ENCODE data around the gene ATG10. TPM values are rescaled to one million over a fixed set of nuclear protein-coding genes. Genes with fewer than 3 reads are reported as not detected.
A peak's percentile ranks its signal among the peaks of the same experiment; 100 is the strongest.

The ATG10 gene
- total and polyA plus RNA-seq, 2 donors (not counting 1 experiment from before 2014, with no cell fraction given): 1.6 to 11.6 TPM

DNA sequence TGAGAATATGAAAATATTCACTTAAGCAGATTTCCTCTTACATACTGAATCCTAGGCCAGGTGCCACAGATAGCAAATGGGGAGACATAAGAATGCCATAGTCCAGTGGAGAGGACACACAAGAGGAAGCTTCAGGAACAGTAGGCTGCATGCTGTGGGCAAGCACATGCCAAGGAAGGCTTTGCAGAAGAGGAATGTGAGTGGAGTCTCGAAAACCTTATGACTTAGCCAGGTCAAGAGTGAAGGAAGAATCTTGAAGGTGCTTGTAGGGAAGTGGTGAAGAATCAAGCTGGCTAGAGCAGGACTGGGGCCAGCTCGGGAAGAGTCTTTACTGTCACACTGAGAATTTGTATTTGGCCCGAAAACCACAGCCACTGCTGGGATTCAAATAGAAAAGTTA, 285.9 kb downstream of the ATG10 start:
- Histone ChIP-seq H3K4me3 (ENCODE audit: control extremely low read depth in 1 of 5, extremely low read depth in 1 of 5, insufficient read depth in 1 of 5, low read depth in 2 of 5, low read length in 4 of 5) (no peak overlapping the region), H3K9me3 (ENCODE audit: control extremely low read depth in 1 of 3, control insufficient read depth in 2 of 3, insufficient read depth in 1 of 3, low read length in 2 of 3) (no peaks in the 10 kb centered on the region), H3K36me3 (replicated peaks in 1 of 2; ENCODE audit: control extremely low read depth in 1 of 2, control insufficient read depth in 1 of 2, extremely low read depth in 1 of 2, insufficient read depth in 2 of 2, low read length in 1 of 2) (no peaks in the 10 kb centered on the region), H3K9ac (ENCODE audit: low read length) (no peak overlapping the region), H4K20me1 (ENCODE audit: control insufficient read depth, insufficient read depth, low read length, poor library complexity, severe bottlenecking) (no peaks in the 10 kb centered on the region), H3K27ac (ENCODE audit: low read length in 2 of 2) (no peak overlapping the region), H3K79me2 (ENCODE audit: control insufficient read depth, insufficient read depth, low read length) (no peaks in the 10 kb centered on the region), H3K4me1 (ENCODE audit: control insufficient read depth in 2 of 2, insufficient read depth in 2 of 2, low read length in 2 of 2) (no peaks in the 10 kb centered on the region), H2AFZ (ENCODE audit: insufficient read depth, low read depth, low read length, poor library complexity, severe bottlenecking) (no peak overlapping the region), H3K4me2 (replicated peaks; ENCODE audit: low read depth, low read length, poor library complexity, severe bottlenecking) (no peak overlapping the region), H3K27me3 (replicated peaks in 1 of 4; ENCODE audit: control extremely low read depth in 1 of 4, control insufficient read depth in 3 of 4, insufficient read depth in 4 of 4, low read length in 3 of 4) (no peaks in the 10 kb centered on the region)
- TF ChIP-seq, protein P1, sequence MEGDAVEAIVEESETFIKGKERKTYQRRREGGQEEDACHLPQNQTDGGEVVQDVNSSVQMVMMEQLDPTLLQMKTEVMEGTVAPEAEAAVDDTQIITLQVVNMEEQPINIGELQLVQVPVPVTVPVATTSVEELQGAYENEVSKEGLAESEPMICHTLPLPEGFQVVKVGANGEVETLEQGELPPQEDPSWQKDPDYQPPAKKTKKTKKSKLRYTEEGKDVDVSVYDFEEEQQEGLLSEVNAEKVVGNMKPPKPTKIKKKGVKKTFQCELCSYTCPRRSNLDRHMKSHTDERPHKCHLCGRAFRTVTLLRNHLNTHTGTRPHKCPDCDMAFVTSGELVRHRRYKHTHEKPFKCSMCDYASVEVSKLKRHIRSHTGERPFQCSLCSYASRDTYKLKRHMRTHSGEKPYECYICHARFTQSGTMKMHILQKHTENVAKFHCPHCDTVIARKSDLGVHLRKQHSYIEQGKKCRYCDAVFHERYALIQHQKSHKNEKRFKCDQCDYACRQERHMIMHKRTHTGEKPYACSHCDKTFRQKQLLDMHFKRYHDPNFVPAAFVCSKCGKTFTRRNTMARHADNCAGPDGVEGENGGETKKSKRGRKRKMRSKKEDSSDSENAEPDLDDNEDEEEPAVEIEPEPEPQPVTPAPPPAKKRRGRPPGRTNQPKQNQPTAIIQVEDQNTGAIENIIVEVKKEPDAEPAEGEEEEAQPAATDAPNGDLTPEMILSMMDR (IDR thresholded peaks at IDR 0.05): no peak
- Mint-ChIP-seq H3K27ac (no peak overlapping the region), H3K4me1 (no peaks in the 10 kb centered on the region), H3K27me3 (no peaks in the 10 kb centered on the region), H3K9me3 (ENCODE audit: insufficient read depth) (no peaks in the 10 kb centered on the region), H3K4me3 (no peak overlapping the region)
- ChIA-PET CTCF (interaction anchor here (1.2 to 1.7 kb wide), 2 partner anchors 33 to 833 kb away, joined by 3 read pairs; no protein-coding TSS in a partner anchor), POLR2A (interaction anchor here (0.6 kb wide), 1 partner anchor 1043 kb away, joined by 4 read pairs; no protein-coding TSS in a partner anchor)
- DNase-seq: no peak
- intact Hi-C loops (cut with micrococcal nuclease): no loop called here
- no peak for ATAC-seq (ENCODE audit: low read depth)
- 100% methylated on average over 3 of the region's 3 CpGs for WGBS (ENCODE audit: insufficient coverage)

DNA sequence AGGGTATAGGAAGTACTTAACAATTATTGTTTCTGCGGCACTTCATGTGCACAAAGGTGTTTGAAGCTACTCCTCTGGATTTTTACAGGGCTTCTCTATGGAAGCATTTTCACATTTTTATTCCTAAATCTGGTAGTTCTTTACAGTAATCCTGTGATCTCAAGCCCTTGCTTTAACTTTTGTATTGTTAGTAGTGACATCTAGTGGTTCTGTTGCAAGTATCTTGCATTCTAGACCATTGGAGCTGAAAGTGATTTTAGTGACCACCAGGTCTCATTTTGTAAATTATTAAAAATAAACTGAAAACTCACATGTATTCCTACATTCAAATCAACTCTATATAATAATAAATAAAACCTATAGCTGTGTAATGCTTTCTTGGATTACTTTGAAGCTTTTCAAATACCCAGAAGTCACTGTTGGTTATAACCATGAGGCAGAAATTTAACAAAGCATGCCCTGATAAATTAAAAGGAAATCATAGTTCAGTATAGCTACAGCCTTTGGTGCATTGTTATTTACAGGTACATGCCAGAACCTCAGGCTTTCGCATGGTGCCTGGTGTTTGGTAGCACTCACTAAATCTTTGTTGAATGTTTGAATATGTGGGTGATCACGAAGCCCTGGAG, 287.5 kb downstream of the ATG10 start:
- H3K9me3 Mint-ChIP-seq (ENCODE audit: insufficient read depth): no peaks in the 10 kb centered on the region
- Histone ChIP-seq H3K9me3 (ENCODE audit: control extremely low read depth in 1 of 3, control insufficient read depth in 2 of 3, insufficient read depth in 1 of 3, low read length in 2 of 3) (no peaks in the 10 kb centered on the region), H3K4me2 (replicated peaks; ENCODE audit: low read depth, low read length, poor library complexity, severe bottlenecking) (no peak overlapping the region), H2AFZ (ENCODE audit: insufficient read depth, low read depth, low read length, poor library complexity, severe bottlenecking) (no peak overlapping the region), H3K9ac (ENCODE audit: low read length) (no peak overlapping the region), H3K79me2 (ENCODE audit: control insufficient read depth, insufficient read depth, low read length) (no peaks in the 10 kb centered on the region), H3K4me1 (ENCODE audit: control insufficient read depth in 2 of 2, insufficient read depth in 2 of 2, low read length in 2 of 2) (no peaks in the 10 kb centered on the region), H4K20me1 (ENCODE audit: control insufficient read depth, insufficient read depth, low read length, poor library complexity, severe bottlenecking) (no peaks in the 10 kb centered on the region), H3K36me3 (replicated peaks in 1 of 2; ENCODE audit: control extremely low read depth in 1 of 2, control insufficient read depth in 1 of 2, extremely low read depth in 1 of 2, insufficient read depth in 2 of 2, low read length in 1 of 2) (no peaks in the 10 kb centered on the region), H3K27ac (ENCODE audit: low read length in 2 of 2) (no peak overlapping the region), H3K4me3 (ENCODE audit: control extremely low read depth in 1 of 5, extremely low read depth in 1 of 5, insufficient read depth in 1 of 5, low read depth in 2 of 5, low read length in 4 of 5) (no peak overlapping the region), H3K27me3 (replicated peaks in 1 of 4; ENCODE audit: control extremely low read depth in 1 of 4, control insufficient read depth in 3 of 4, insufficient read depth in 4 of 4, low read length in 3 of 4) (no peaks in the 10 kb centered on the region)
- H3K4me3 Mint-ChIP-seq: no peak overlapping the region
- intact Hi-C loops (cut with micrococcal nuclease): no loop called here
- DNase-seq (no peak), ATAC-seq (ENCODE audit: low read depth) (no peak)
- no peaks in the 10 kb centered on the region for H3K4me1 Mint-ChIP-seq
- WGBS (ENCODE audit: insufficient coverage): 100% methylated on average over 2 of the region's 3 CpGs
- no peaks in the 10 kb centered on the region for H3K27me3 Mint-ChIP-seq
- CTCF ChIA-PET: interaction anchor here (0.6 to 1.8 kb wide), 9 partner anchors 9 to 833 kb away, joined by 3 to 7 read pairs (median 4); partner anchors contain the start of gene RPS23
- TF ChIP-seq, protein P1 (IDR thresholded peaks at IDR 0.05): peak; percentile 16
- TF ChIP-seq EZH2 (IDR thresholded peaks at IDR 0.05; ENCODE audit: borderline replicate concordance, insufficient read depth, low read depth, low read length, poor library complexity, severe bottlenecking): no peak
- POLR2A ChIA-PET: no interaction called here
- H3K27ac Mint-ChIP-seq: no peak overlapping the region
